NCI-H1048 (cell line): ENCODE measurements around the gene CEP70.
"Not testable (repeated sequence)": the region's sequence is repeated elsewhere in the genome, so short reads cannot be mapped to it uniquely, and the experiment has no call there.

Source experiments
- DNase-seq: peaks from one replicate; lab custom pipeline; 2025; lab: John Stamatoyannopoulos, UW

CEP70 gene

GRCh38 chr3:138468886-138469285 lies 125.2 kb downstream of the CEP70 start:
- DNase-seq = no peak

- DNase-seq = no peak
Measured at GRCh38 chr3:138468451-138468850, 125.6 kb downstream of the CEP70 start.

- no peak for DNase-seq
Measured at GRCh38 chr3:138467931-138468330, 126.1 kb downstream of the CEP70 start.

- no peak for DNase-seq
Measured at GRCh38 chr3:138465925-138466324, 128.1 kb downstream of the CEP70 start.

GRCh38 chr3:138465451-138465850 lies 128.6 kb downstream of the CEP70 start:
- no peak for DNase-seq

GRCh38 chr3:138464491-138464860 lies 129.6 kb downstream of the CEP70 start:
- DNase-seq = no peak

GRCh38 chr3:138463724-138464490 lies 130.2 kb downstream of the CEP70 start:
- DNase-seq = no peak

- no peak for DNase-seq
Measured at GRCh38 chr3:138461896-138462295, 132.2 kb downstream of the CEP70 start.

GRCh38 chr3:138461246-138461645 lies 132.8 kb downstream of the CEP70 start:
- no peak for DNase-seq

- no peak for DNase-seq
Measured at GRCh38 chr3:138460536-138461205, 133.4 kb downstream of the CEP70 start.

GRCh38 chr3:138459619-138460535 lies 134.2 kb downstream of the CEP70 start:
- no peak for DNase-seq

- DNase-seq = no peak
Measured at GRCh38 chr3:138458774-138459499, 135.1 kb downstream of the CEP70 start.

GRCh38 chr3:138457863-138458735 lies 136.0 kb downstream of the CEP70 start:
- no peak for DNase-seq

GRCh38 chr3:138456961-138457862 lies 136.8 kb downstream of the CEP70 start:
- no peak for DNase-seq

- no peak for DNase-seq
Measured at GRCh38 chr3:138455801-138456716, 138.0 kb downstream of the CEP70 start.

GRCh38 chr3:138453940-138454339 lies 140.1 kb downstream of the CEP70 start:
- not testable (repeated sequence) for DNase-seq

- DNase-seq = no peak
Measured at GRCh38 chr3:138452436-138452835, 141.6 kb downstream of the CEP70 start.

GRCh38 chr3:138451595-138452162 lies 142.4 kb downstream of the CEP70 start:
- no peak for DNase-seq
